AG04450 (cell line): ENCODE data around the gene UVRAG. TPM values are rescaled to one million over a fixed set of nuclear protein-coding genes. Genes with fewer than 3 reads are reported as not detected.

Source experiments
- CTCF ChIA-PET: fragments of 300-600, 350-600 bp; formaldehyde crosslinking; extraction: SDS; loops from one replicate; lab custom pipeline; 2022; ENCODE audit warnings: antibody characterized with exemption, inconsistent platforms; lab: Charles Lee
- POLR2A ChIA-PET: fragments of 350-600 bp; formaldehyde crosslinking; extraction: SDS; loops from one replicate; lab custom pipeline; 2021; ENCODE audit warnings: antibody characterized with exemption, inconsistent platforms; lab: Yijun Ruan, JAX
- DNase-seq: peaks from one replicate; pipeline ENCODE4 v3.0.0-alpha.2; 2011; ENCODE audit warnings: low read depth, low spot score
- H3K27ac ChIP-seq: one replicate; pipeline ENCODE4 v1.5.1; 2012; ENCODE audit warnings: low read depth, low read length, control low read depth
- H3K27me3 ChIP-seq: one replicate; pipeline ENCODE4 v1.6.0; 2012; ENCODE audit warnings: low read length; ENCODE audit not compliant: control insufficient read depth, insufficient read depth
- H3K4me3 ChIP-seq: 2 replicates; pipeline ENCODE4 v1.5.1; 2011; ENCODE audit warnings: mild to moderate bottlenecking, low read depth, low read length, control low read depth
- H3K9me3 ChIP-seq: 2 replicates; pipeline ENCODE4 v1.5.1; 2012; ENCODE audit warnings: low read length; ENCODE audit not compliant: control insufficient read depth, insufficient read depth
- polyA plus RNA-seq: library from polyadenylated mRNA; depleted of rRNA; stranded (reverse); fragments of >200 nt; gene quantifications from 2 replicates; pipeline ENCODE4 v1.2.3, GENCODE V29; 2011
- TF ChIP-seq, protein P1 (sequence below): IDR thresholded peaks from 2 replicates; pipeline ENCODE4 v1.5.1; 2011; ENCODE audit warnings: low read depth, low read length, control low read depth, inconsistent platforms

Gene UVRAG
- polyA plus RNA-seq, 1 experiment = 11.6 TPM

DNA sequence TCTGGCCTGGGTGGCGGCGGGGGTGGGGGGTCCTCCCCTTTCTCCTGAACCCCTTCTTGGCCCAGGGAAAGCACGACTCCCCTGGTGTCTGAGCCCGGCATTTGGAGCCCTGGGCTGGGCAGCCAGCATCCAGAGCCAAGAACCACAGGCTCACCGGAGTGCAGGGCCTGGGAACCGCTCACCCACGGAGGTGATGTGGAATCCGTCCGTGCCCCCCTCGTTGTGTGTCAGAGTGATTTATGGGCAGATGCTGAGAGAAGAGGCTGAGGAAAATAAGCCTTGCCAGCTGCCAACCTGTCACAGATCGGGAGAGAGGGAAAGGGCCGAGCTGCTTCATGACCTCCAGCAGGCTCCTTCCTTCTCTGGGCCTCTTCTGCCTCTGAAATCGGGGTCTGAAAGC is 357.6 kb downstream of the UVRAG start:
- Histone ChIP-seq H3K9me3 (no peaks in the 10 kb centered on the region; the same call in 1 of the 2 replicates), H3K27ac (no peak overlapping the region), H3K4me3 (no peak overlapping the region), H3K27me3 (peaks cover 30% of the 10 kb centered on the region)
- POLR2A ChIA-PET = no interaction called here
- CTCF ChIA-PET = interaction anchor here (0.6 kb wide), 1 partner anchor 59 kb away, joined by 3 read pairs; no protein-coding TSS in a partner anchor
- DNase-seq = no peak
- TF ChIP-seq, protein P1, sequence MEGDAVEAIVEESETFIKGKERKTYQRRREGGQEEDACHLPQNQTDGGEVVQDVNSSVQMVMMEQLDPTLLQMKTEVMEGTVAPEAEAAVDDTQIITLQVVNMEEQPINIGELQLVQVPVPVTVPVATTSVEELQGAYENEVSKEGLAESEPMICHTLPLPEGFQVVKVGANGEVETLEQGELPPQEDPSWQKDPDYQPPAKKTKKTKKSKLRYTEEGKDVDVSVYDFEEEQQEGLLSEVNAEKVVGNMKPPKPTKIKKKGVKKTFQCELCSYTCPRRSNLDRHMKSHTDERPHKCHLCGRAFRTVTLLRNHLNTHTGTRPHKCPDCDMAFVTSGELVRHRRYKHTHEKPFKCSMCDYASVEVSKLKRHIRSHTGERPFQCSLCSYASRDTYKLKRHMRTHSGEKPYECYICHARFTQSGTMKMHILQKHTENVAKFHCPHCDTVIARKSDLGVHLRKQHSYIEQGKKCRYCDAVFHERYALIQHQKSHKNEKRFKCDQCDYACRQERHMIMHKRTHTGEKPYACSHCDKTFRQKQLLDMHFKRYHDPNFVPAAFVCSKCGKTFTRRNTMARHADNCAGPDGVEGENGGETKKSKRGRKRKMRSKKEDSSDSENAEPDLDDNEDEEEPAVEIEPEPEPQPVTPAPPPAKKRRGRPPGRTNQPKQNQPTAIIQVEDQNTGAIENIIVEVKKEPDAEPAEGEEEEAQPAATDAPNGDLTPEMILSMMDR = no peak

DNA sequence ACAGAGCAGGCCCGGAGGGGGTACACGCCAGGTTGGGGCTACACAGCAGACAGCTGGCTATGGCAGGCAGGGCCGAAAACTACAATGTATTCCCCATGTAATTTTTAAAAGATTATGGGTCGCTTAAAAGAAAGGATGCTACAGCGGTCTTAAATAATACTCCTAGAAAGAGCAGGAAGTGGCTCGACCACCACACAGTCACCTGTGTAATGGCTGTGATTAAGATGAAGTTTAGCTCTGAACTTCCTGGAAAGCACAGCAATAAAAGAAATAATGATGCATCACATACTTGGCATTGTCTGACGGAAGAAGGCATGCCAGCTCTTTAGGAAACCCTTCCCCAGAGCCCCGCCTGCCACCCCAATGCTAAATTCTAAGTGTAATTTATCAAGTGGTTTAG is 358.7 kb downstream of the UVRAG start:
- TF ChIP-seq, protein P1 = no peak
- Histone ChIP-seq H3K27ac (no peak overlapping the region), H3K27me3 (peaks cover 29% of the 10 kb centered on the region), H3K9me3 (no peaks in the 10 kb centered on the region; the same call in 1 of the 2 replicates), H3K4me3 (no peak overlapping the region)
- CTCF ChIA-PET = no interaction called here
- DNase-seq = no peak
- POLR2A ChIA-PET = no interaction called here

DNA sequence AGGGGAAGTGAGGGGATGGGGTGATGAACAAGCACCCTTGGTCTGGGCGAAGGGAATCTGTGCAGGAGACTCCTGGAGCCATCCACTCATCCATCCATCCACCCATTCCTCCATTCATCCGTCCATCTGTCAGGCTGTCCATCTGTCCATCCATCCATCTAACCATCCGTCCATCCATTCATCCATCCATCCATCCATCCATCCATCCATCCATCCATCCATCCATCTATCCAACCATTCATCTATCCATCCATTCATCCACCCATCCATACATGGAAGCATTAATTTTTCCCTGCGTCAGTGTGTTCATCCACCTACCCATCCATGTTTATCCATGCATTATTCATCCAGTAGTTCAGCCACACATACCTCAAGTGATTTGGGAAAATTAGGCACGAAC is 359.3 kb downstream of the UVRAG start:
- no peak for DNase-seq
- TF ChIP-seq, protein P1 = no peak
- Histone ChIP-seq H3K27ac (no peak overlapping the region), H3K9me3 (no peaks in the 10 kb centered on the region; the same call in 1 of the 2 replicates), H3K27me3 (peaks cover 29% of the 10 kb centered on the region), H3K4me3 (no peak overlapping the region)
- ChIA-PET CTCF (no interaction called here), POLR2A (no interaction called here)

DNA sequence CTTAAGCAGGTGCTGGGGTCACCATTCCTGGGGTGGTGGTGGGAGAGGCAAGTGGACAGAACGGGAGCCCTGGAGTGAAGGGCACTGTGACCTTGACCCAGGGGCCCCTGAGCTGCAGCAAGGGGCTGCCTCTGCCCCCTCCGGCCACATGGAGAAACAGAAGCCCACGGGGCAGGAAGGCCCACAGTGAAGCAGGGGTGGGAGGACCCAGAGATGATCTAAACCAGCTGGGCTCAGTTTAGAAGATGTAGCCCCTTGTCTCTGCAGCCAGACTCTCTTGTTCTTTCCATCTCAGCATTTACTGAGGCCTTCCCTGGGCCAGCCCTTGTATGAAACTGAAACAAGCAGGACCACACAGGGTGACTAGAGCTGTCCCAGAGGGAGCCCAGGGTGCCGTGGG is 360.8 kb downstream of the UVRAG start:
- no peak for DNase-seq
- peaks cover 29% of the 10 kb centered on the region for H3K27me3 ChIP-seq
- H3K27ac ChIP-seq = no peak overlapping the region
- TF ChIP-seq, protein P1 = no peak
- H3K4me3 ChIP-seq = no peak overlapping the region
- ChIA-PET POLR2A (no interaction called here), CTCF (no interaction called here)
- no peaks in the 10 kb centered on the region; the same call in 1 of the 2 replicates for H3K9me3 ChIP-seq

DNA sequence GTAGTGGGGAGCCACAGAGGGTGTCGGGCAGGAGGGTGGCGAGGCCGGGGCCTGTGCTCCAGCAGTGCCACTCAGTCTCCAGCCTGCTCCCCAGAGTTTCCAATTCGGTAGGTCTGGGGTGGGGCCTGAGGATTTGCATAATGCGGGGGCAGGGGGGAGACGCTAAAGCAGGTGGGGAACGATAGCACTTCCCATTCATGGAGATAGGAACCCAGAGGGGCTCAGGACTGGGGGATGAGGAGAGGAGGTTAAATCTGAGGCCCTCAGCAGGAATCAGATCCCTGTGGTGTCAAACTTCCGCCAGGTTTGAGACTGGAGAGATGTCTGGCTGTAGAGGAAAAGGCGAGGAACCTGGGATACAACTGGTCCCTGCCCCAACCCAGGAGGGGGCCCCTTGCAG is 361.5 kb downstream of the UVRAG start:
- POLR2A ChIA-PET = no interaction called here
- Histone ChIP-seq H3K4me3 (no peak overlapping the region), H3K27me3 (peaks cover 27% of the 10 kb centered on the region), H3K9me3 (no peaks in the 10 kb centered on the region; the same call in 1 of the 2 replicates), H3K27ac (no peak overlapping the region)
- TF ChIP-seq, protein P1 = no peak
- DNase-seq = no peak
- CTCF ChIA-PET = no interaction called here
